ENCODE results near the gene TCERG1L. TPM values are rescaled to one million over a fixed set of nuclear protein-coding genes. Genes with fewer than 3 reads are reported as not detected.

TCERG1L gene
- polyA plus RNA-seq, 1 donor from 2014 or later = 0.53 TPM

- TF ChIP-seq RAD21 (conservative IDR thresholded peaks at IDR 0.05) (no peak), SMC3 (conservative IDR thresholded peaks at IDR 0.05; ENCODE audit: poor library complexity) (no peak), EP300 (conservative IDR thresholded peaks at IDR 0.05; ENCODE audit: poor library complexity, severe bottlenecking) (no peak), MXI1 (conservative IDR thresholded peaks at IDR 0.05; ENCODE audit: poor library complexity, severe bottlenecking) (no peak), POLR2AphosphoS5 (IDR thresholded peaks at IDR 0.05) (no peak), EZH2 (IDR thresholded peaks at IDR 0.05; ENCODE audit: borderline replicate concordance, insufficient read depth, low read length, poor library complexity, severe bottlenecking) (no peak), TAF1 (IDR thresholded peaks at IDR 0.05; ENCODE audit: low read depth) (no peak)
- TF ChIP-seq, protein P1, sequence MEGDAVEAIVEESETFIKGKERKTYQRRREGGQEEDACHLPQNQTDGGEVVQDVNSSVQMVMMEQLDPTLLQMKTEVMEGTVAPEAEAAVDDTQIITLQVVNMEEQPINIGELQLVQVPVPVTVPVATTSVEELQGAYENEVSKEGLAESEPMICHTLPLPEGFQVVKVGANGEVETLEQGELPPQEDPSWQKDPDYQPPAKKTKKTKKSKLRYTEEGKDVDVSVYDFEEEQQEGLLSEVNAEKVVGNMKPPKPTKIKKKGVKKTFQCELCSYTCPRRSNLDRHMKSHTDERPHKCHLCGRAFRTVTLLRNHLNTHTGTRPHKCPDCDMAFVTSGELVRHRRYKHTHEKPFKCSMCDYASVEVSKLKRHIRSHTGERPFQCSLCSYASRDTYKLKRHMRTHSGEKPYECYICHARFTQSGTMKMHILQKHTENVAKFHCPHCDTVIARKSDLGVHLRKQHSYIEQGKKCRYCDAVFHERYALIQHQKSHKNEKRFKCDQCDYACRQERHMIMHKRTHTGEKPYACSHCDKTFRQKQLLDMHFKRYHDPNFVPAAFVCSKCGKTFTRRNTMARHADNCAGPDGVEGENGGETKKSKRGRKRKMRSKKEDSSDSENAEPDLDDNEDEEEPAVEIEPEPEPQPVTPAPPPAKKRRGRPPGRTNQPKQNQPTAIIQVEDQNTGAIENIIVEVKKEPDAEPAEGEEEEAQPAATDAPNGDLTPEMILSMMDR (IDR thresholded peaks at IDR 0.05; ENCODE audit: poor library complexity, severe bottlenecking) = no peak
- no peaks in the 10 kb centered on the region for H3K79me2 ChIP-seq (replicated peaks; ENCODE audit: insufficient read depth, low read length)
- H3K4me2 ChIP-seq (ENCODE audit: low read length) = no peak overlapping the region
Observed at GRCh38 chr10:131095313-131095580, 216.3 kb downstream of the TCERG1L start.

GRCh38 chr10:131094527-131095312 is 216.8 kb downstream of the TCERG1L start:
- TF ChIP-seq EZH2 (IDR thresholded peaks at IDR 0.05; ENCODE audit: borderline replicate concordance, insufficient read depth, low read length, poor library complexity, severe bottlenecking) = no peak
- no peak for TF ChIP-seq TAF1 (IDR thresholded peaks at IDR 0.05; ENCODE audit: low read depth)
- no peak for TF ChIP-seq RAD21 (conservative IDR thresholded peaks at IDR 0.05)
- TF ChIP-seq POLR2AphosphoS5 (IDR thresholded peaks at IDR 0.05) = no peak
- no peak for TF ChIP-seq REST (IDR thresholded peaks at IDR 0.05; ENCODE audit: borderline replicate concordance)
- TF ChIP-seq, protein P1 (IDR thresholded peaks at IDR 0.05; ENCODE audit: poor library complexity, severe bottlenecking) = no peak
- no peak for TF ChIP-seq EP300 (conservative IDR thresholded peaks at IDR 0.05; ENCODE audit: poor library complexity, severe bottlenecking)
- TF ChIP-seq MXI1 (conservative IDR thresholded peaks at IDR 0.05; ENCODE audit: poor library complexity, severe bottlenecking) = no peak
- Histone ChIP-seq H3K9ac (ENCODE audit: low read length) (no peak overlapping the region), H4K20me1 (ENCODE audit: insufficient read depth) (no peaks in the 10 kb centered on the region), H3K4me2 (ENCODE audit: low read length) (no peak overlapping the region), H3K27ac (ENCODE audit: low read length) (no peak overlapping the region), H2AFZ (ENCODE audit: low read depth, low read length) (no peak overlapping the region), H3F3A (ENCODE audit: insufficient read depth, low read length, poor library complexity, severe bottlenecking) (no peaks in the 10 kb centered on the region), H3K4me3 (ENCODE audit: low read length) (no peak overlapping the region), H3K79me2 (replicated peaks; ENCODE audit: insufficient read depth, low read length) (no peaks in the 10 kb centered on the region), H3K27me3 (ENCODE audit: insufficient read depth, low read depth, low read length) (no peaks in the 10 kb centered on the region), H3K36me3 (ENCODE audit: insufficient read depth, low read length) (no peaks in the 10 kb centered on the region), H3K9me3 (ENCODE audit: low read length) (no peaks in the 10 kb centered on the region), H3K9me2 (ENCODE audit: insufficient read depth, low read length) (no peaks in the 10 kb centered on the region)

More at GRCh38 chr10:131095313-131095580, 216.3 kb downstream of the TCERG1L start:
- Histone ChIP-seq H3K27me3 (ENCODE audit: insufficient read depth, low read depth, low read length) (no peaks in the 10 kb centered on the region), H3K27ac (ENCODE audit: low read length) (no peak overlapping the region), H3K4me3 (ENCODE audit: low read length) (no peak overlapping the region), H3F3A (ENCODE audit: insufficient read depth, low read length, poor library complexity, severe bottlenecking) (no peaks in the 10 kb centered on the region), H3K9me2 (ENCODE audit: insufficient read depth, low read length) (no peaks in the 10 kb centered on the region), H4K20me1 (ENCODE audit: insufficient read depth) (no peaks in the 10 kb centered on the region), H3K36me3 (ENCODE audit: insufficient read depth, low read length) (no peaks in the 10 kb centered on the region), H3K9me3 (ENCODE audit: low read length) (no peaks in the 10 kb centered on the region), H2AFZ (ENCODE audit: low read depth, low read length) (no peak overlapping the region), H3K9ac (ENCODE audit: low read length) (no peak overlapping the region)
